HL-60 (cell line): ENCODE data around the gene CMIP.

Source experiments
- CTCF ChIP-seq: IDR thresholded peaks from one replicate; pipeline ENCODE4 v1.5.1; 2011; ENCODE audit warnings: low read length, control low read depth, inconsistent platforms; ENCODE audit not compliant: insufficient read depth
- GABPA ChIP-seq: IDR thresholded peaks from 2 replicates; pipeline ENCODE4 v1.6.1; 2012; ENCODE audit warnings: low read depth
- POLR2AphosphoS5 ChIP-seq: IDR thresholded peaks from 2 replicates; pipeline ENCODE4 v1.6.1; 2012; ENCODE audit warnings: low read depth

- TF ChIP-seq CTCF (no peak), POLR2AphosphoS5 (no peak), GABPA (no peak)
These were observed 171.2 kb downstream of the CMIP start for GRCh38 chr16:81615833-81616232.
